Right lobe of liver (tissue), 6 donors: Measurements from ENCODE around the gene ACTL9. TPM values are rescaled to one million over a fixed set of nuclear protein-coding genes. Genes with fewer than 3 reads are reported as not detected.

Experiments used
- ATAC-seq, 4 donors: fragments of 200-7000 bp; cut with Tn5 transposase; one replicate each; pipeline ENCODE4 v1.9.1; 2020; ENCODE audit warnings: mild to moderate bottlenecking in 4 of 4, moderate library complexity in 4 of 4
- DNase-seq, 3 donors: peaks; one replicate each; pipeline ENCODE4 v3.0.0-alpha.2; 2020
- H3K27ac ChIP-seq, 3 donors: fragments of 200-600 bp; one replicate each; pipeline ENCODE4 v1.8.0; 2022
- H3K27me3 ChIP-seq, 2 donors: fragments of 200-600 bp; one replicate each; pipeline ENCODE4 v1.8.0; 2022
- H3K36me3 ChIP-seq, 4 donors: fragments of 200-600 bp; sonication (generic) in 1 of 4; one replicate each; pipeline versions ENCODE4 v1.5.1 to v1.8.0; 2017 to 2022; ENCODE audit warnings: control low read depth in 1 of 4
- H3K4me1 ChIP-seq, 4 donors: fragments of 200-600 bp; sonication (generic) in 1 of 4; one replicate each; pipeline versions ENCODE4 v1.5.1 to v1.8.0; 2017 to 2022; ENCODE audit warnings: control low read depth in 1 of 4
- H3K4me3 ChIP-seq, 3 donors: fragments of 200-600 bp; one replicate each; pipeline ENCODE4 v1.8.0; 2022
- H3K9me3 ChIP-seq, 4 donors: fragments of 200-600 bp; sonication (generic) in 1 of 4; one replicate each; pipeline versions ENCODE4 v1.5.1 to v1.8.0; 2017 to 2022; ENCODE audit warnings: control low read depth in 1 of 4
- CTCF ChIP-seq, 4 donors: fragments of 200-600 bp in 3 of 4; fragments of 450-650 bp in 1 of 4; IDR thresholded peaks; one replicate each; pipeline versions ENCODE4 v1.5.1 to v1.8.0; 2016 to 2022; ENCODE audit warnings: antibody characterized with exemption in 4 of 4, mild to moderate bottlenecking in 2 of 4
- POLR2A ChIP-seq: fragments of 450-650 bp; IDR thresholded peaks from one replicate; pipeline ENCODE4 v1.6.1; 2017; ENCODE audit warnings: antibody characterized with exemption, mild to moderate bottlenecking
- WGBS: methylation state at CpG from one replicate; pipeline ENCODE4 v1.1.6; 2018; ENCODE audit warnings: low coverage, low lambda C conversion rate; ENCODE audit not compliant: insufficient coverage; ENCODE audit errors: missing lambda C conversion rate; 5-methylcytosine and 5-hydroxymethylcytosine counted together
- intact Hi-C, 2 donors: fragments of 100-400 bp; cut with DNase I; formaldehyde crosslinking; loops; one replicate each; pipeline versions ENCODE4 v1.11.2 to v1.14.1; 2022
- total RNA-seq, 6 experiments: library from RNA; depleted of rRNA in 2 of 6; stranded (reverse); fragments of >200 nt in 2 of 6; fragmentation: NEBNext Ultra II Directional in 3 of 6; extraction: Animal tissue kit (Norgen Biotek cat#: 25700) in 3 of 6; gene quantifications; one replicate each; pipeline versions ENCODE4 v1.1.0 to v1.2.4, GENCODE V29; 2016 to 2023
- donor health status: DM: no; HTN: yes; CAD: no.
- donor health status: DM: no; HTN: no; CAD: no.
- donor health status: DM: no; HTN: no; CAD: no.
- donor health status: DM: no; HTN: yes; CAD: no.
- donor health status: DM: no; HTN: yes; CAD: no.

Gene ACTL9
- total RNA-seq, 6 experiments from 2014 or later, result not detected

DNA sequence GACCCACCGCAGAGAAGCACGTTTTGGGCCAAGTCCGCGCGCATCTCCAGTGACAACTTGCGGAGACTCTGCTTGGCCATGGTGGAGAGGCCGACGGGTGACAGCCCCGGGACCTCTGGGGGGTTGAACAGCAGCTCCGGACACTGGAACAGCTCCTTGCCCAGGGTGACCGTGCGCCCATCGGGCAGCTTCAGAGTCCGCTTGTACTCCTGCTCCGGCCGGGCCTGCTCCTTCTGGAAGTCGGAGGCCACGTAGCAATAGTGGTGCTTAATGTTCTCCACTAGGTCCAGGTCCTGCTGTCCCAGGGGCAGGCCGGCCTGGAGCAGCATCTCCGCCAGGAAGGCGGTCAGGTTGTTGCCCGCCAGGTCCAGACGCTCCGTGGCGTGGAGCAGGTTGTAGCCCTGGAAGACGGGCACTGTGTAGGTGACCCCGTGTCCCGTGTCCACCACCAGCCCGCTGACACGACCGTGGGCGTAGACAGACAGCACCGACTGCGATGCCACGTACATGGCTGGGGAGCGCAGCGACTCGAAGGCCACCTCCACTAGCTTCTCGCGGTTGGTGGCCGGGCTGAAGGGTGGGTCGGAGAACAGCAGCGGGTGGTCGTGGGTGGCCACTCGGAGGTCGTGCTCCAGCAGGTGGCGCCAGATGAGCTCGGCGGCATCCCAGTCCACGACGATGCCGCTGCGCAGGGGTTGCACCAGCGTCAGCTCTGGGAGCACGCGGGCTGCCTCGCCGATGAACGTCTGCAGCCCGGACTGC is 743 bp downstream of the ACTL9 start:
- Histone ChIP-seq H3K4me1 (no peaks in the 10 kb centered on the region), H3K27ac (no peak overlapping the region), H3K4me3 (no peak overlapping the region), H3K27me3 (no peaks in the 10 kb centered on the region), H3K36me3 (no peaks in the 10 kb centered on the region), H3K9me3 (no peaks in the 10 kb centered on the region)
- WGBS, result no CpG with 5 or more reads among the region's 60 CpGs
- TF ChIP-seq CTCF (IDR thresholded peaks at IDR 0.05) (no peak), POLR2A (no peak)
- ATAC-seq, result no peak
- DNase-seq, result no peak
- intact Hi-C loops, result no loop called here

DNA sequence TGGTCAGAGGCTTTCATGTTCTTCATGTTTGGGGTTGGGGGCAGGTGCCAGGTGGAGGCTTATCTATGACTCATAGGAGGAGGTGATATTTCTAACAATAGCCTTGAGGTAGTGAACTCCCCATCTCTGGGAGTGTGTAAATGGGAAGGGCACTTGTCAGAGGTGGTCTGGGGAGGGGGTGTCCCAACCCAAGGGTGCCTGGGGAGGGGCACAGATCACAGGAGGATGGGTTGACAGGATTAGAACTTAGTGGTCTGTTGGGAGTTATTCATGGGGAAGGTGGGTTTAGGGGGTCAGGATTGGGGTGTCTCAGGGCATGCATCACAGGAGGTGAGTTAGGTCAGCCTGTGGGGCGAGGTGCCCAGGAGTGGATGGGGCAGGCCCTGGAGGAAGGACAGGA is 1.6 kb downstream of the ACTL9 start:
- H3K36me3 ChIP-seq, result no peaks in the 10 kb centered on the region
- no peaks in the 10 kb centered on the region for H3K4me1 ChIP-seq
- no peak overlapping the region for H3K27ac ChIP-seq
- intact Hi-C loops, result no loop called here
- H3K9me3 ChIP-seq, result no peaks in the 10 kb centered on the region
- WGBS, result no CpG with 5 or more reads among the region's 1 CpG
- H3K4me3 ChIP-seq, result no peak overlapping the region
- TF ChIP-seq POLR2A (no peak), CTCF (IDR thresholded peaks at IDR 0.05) (no peak)
- ATAC-seq, result no peak
- DNase-seq, result no peak
- no peaks in the 10 kb centered on the region for H3K27me3 ChIP-seq

DNA sequence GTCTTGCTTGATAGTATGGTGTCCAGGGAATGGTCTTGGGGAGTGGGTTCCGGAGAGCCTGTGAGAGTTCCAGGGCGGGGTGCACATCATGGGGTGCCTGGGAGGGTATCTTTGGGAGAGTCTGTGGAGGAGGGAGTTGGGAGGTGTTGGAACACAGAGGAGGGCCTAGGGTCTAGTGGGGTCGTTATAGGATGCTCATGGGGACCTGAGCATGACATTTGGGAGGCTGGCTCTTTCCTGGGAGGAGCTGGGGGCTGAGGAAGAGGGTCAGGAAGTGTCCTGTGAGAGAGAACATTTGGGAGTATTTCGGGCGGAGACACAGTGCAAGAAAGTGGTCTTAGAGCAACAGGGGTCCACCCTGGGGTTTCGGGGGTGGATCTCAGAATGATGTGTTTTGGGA is 2.7 kb downstream of the ACTL9 start:
- Histone ChIP-seq H3K9me3 (no peaks in the 10 kb centered on the region), H3K4me3 (no peak overlapping the region), H3K36me3 (no peaks in the 10 kb centered on the region), H3K27ac (no peak overlapping the region), H3K27me3 (no peaks in the 10 kb centered on the region), H3K4me1 (no peaks in the 10 kb centered on the region)
- WGBS, result 47% methylated on average over 6 of the region's 6 CpGs
- TF ChIP-seq CTCF (IDR thresholded peaks at IDR 0.05), result no peak
- TF ChIP-seq POLR2A, result no peak
- ATAC-seq (no peak), DNase-seq (no peak)
- intact Hi-C loops, result no loop called here

- no peak overlapping the region for H3K4me3 ChIP-seq
- no peaks in the 10 kb centered on the region for H3K36me3 ChIP-seq
- DNase-seq, result no peak
- H3K27ac ChIP-seq, result no peak overlapping the region
- ATAC-seq, result no peak
- TF ChIP-seq CTCF (IDR thresholded peaks at IDR 0.05) (no peak), POLR2A (no peak)
- no peaks in the 10 kb centered on the region for H3K4me1 ChIP-seq
- no peaks in the 10 kb centered on the region for H3K9me3 ChIP-seq
- no peaks in the 10 kb centered on the region for H3K27me3 ChIP-seq
- intact Hi-C loops, result no loop called here
- 28% methylated on average over 5 of the region's 6 CpGs for WGBS
Measured at GRCh38 chr19:8695501-8695900, 3.1 kb downstream of the ACTL9 start.
